ENCODE results near the gene FOXJ1.

FOXJ1 gene

DNA sequence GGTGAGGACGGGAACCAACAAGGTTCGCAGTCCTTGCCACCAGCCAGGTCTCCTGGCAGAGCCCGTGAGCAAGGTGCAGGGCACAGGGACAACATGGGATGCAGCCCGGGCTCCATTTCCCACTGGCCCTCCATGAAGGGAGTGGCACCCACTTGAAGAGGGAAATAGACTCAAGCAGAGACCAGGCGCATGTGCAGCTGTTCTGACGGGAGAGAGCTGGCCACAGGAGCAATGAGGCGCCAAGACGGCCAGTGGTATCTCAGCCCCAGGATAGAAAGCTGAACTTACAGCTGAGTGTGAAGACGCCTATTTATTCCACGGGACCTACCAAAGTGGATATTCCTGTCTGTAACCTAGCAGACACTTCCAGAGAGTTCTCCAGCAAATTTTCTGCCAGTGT lies 8.2 kb upstream of the FOXJ1 start:
- TF ChIP-seq, protein P1, sequence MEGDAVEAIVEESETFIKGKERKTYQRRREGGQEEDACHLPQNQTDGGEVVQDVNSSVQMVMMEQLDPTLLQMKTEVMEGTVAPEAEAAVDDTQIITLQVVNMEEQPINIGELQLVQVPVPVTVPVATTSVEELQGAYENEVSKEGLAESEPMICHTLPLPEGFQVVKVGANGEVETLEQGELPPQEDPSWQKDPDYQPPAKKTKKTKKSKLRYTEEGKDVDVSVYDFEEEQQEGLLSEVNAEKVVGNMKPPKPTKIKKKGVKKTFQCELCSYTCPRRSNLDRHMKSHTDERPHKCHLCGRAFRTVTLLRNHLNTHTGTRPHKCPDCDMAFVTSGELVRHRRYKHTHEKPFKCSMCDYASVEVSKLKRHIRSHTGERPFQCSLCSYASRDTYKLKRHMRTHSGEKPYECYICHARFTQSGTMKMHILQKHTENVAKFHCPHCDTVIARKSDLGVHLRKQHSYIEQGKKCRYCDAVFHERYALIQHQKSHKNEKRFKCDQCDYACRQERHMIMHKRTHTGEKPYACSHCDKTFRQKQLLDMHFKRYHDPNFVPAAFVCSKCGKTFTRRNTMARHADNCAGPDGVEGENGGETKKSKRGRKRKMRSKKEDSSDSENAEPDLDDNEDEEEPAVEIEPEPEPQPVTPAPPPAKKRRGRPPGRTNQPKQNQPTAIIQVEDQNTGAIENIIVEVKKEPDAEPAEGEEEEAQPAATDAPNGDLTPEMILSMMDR (IDR thresholded peaks at IDR 0.05; ENCODE audit: insufficient read depth, missing control alignments), result no peak
- DNase-seq (ENCODE audit: insufficient read length, low spot score) (no peak), FAIRE-seq (no peak)

DNA sequence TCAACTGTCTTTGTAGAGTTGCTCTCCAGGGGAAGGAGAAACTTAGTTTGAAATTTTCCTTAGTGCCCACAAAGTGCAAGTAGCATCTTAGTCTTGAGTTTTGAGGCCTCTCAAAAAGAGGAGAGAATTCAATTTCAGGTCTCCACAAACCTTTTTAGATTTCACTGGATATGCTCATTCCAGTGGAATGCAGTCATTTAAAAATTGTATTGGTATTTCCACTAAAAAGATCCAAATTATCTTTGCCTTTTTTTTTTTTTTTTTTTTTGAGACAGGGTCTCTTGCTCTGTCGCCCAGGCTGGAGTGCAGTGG lies 6.9 kb upstream of the FOXJ1 start:
- no peak for DNase-seq (ENCODE audit: insufficient read length, low spot score)
- TF ChIP-seq, protein P1 (IDR thresholded peaks at IDR 0.05; ENCODE audit: insufficient read depth, missing control alignments), result no peak
- no peak for FAIRE-seq

DNA sequence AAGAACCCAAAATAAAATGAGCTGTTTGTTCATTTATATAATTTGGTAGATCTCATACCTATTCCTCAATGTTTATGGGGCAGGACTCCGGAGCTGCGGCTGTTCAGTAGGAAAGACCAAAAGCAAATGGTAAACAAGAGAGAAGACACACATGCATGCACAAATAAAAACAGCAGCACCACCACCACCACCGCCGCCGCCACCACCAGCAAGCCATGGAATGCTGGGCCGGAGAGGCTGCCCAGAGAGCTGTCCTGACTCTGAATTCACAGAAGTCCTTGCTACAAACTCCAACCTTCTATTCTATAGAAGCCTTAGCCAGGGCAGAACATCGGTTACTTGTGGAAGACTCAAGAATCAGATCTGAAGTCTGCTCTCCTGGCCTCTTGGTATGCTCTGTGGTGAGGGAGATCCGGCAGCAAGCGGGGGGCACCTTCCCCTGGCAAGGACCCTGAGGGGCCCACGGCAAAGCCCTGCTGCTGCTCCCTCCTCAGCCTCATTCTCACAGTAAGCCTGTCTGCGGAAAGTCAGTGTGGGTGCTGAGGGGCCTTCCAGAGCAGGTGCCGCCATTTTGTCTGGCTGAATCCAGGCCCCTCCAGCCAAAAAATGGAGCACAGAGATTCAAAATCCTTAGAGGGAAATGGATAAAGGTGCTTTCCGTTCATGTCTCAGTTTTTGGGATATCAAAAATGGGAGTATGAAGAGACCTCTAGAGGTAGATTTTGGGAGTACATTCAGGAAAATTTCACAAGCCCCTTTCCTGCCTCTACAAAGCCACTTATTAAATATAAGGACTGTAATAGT lies 6.4 kb upstream of the FOXJ1 start:
- TF ChIP-seq, protein P1 (IDR thresholded peaks at IDR 0.05; ENCODE audit: insufficient read depth, missing control alignments), result peak; percentile 57
- FAIRE-seq, result no peak
- DNase-seq (ENCODE audit: insufficient read length, low spot score), result no peak

DNA sequence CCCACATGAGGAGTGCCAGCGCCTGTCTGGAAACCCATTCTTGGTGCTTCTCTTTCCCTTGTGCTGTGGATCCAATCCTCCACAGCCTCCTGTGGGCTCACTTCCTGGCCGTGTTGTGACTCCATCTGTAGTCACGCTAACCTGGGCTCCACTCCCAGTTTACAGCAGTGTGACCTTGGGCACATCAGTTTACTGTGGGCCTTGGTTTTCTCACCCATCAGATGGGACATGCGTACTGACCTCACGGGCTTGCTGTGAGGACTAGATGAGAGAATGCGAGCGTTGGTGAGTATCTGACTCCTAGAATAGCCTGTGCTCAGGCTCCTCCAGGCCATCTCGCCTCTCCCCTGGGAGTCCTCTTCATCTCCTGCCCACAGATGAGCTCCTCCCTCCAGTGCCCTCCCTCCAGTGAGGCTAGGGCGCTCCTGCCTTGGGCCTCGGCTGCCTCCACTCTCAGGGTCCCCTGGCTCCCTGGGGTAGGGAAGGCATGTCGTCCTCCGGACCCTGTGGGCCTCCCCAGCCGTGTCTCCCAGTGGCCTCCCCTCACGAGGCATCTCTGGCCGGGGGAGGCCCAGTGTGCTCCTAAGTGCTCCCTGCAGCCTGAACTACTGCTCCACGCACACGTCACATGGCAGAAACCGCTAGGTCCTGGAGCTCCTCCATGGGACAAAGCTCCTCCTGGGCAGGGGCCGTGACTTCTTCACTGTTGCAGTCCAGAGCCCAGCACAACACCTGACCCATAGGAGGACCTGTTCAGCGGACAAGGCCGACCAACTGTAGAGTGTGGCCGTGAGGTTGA lies 5.2 kb upstream of the FOXJ1 start:
- TF ChIP-seq, protein P1 (IDR thresholded peaks at IDR 0.05; ENCODE audit: insufficient read depth, missing control alignments), result no peak
- FAIRE-seq (no peak), DNase-seq (ENCODE audit: insufficient read length, low spot score) (no peak)

DNA sequence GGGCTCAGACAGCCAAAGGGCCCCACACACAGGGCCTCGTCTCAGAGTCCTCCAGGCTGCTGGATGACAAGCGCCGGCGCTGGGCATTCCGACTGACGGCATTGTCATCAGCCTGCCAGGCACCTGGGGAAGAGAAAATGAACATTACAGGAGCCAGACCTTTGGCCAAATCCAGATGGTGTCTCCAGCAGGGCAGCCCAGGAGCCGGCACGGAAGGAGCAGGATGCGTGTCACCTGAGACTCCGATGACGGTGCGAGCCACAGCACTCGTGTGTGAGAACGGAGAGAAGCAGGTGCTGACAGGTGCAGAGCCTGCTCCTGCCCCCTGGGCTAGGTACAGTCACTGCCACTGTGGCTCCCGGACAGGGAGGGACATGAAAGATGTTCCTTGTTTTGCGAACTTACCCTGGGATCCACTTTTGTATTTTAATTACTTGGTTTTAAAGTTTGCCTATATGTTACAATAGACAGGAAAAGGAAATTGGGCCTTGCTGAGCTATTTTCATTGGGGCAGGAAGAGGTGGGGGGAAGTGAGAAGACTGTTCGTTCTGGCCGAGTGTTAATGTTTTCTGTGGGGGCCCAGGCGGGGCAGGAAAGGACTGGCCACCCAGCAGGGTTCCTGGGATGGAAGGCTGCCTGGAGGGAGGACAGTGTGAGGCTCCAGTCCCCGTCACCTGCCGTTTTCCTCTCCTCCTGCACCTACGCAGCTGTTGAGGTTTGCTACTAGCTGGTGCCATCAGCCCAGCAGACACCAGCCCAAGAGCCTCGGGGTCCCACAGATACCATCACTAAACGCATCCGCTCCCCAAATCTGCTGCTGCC lies 4.4 kb upstream of the FOXJ1 start:
- FAIRE-seq (no peak), DNase-seq (ENCODE audit: insufficient read length, low spot score) (no peak)
- TF ChIP-seq, protein P1 (IDR thresholded peaks at IDR 0.05; ENCODE audit: insufficient read depth, missing control alignments), result no peak

DNA sequence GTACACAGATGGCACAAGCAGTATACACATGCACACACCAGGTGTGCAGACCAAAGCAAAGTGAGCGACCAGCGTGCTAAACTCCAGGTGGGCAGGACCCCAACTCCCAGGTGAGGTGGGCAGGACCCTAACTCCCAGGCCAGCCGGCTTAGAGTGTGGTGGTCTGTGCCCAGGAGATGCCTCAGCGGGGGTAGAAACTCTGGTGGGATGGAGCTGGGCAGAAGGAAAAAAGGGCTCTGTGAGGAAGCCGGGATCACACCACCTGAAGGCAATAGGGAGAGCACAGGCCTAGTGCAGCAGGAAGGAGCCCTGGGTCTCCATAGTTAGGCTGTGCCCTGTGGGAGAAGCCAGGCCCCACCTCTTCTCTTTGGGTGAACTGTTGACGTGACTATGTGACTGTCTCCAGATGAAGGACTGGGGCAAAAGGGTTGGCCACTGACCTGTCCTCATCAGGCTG lies 1.6 kb upstream of the FOXJ1 start:
- FAIRE-seq (no peak), DNase-seq (ENCODE audit: insufficient read length, low spot score) (no peak)
- TF ChIP-seq, protein P1 (IDR thresholded peaks at IDR 0.05; ENCODE audit: insufficient read depth, missing control alignments), result no peak
